GM19193 (cell line): ENCODE measurements around the gene PLA2G2F.

Experiments used
- POLR2A ChIP-seq: IDR thresholded peaks from 4 replicates; pipeline ENCODE4 v1.6.1; 2011; ENCODE audit not compliant: insufficient read depth, insufficient read length; ENCODE audit errors: extremely low read depth

Gene PLA2G2F

GRCh38 chr1:20147846-20148570, 8.9 kb downstream of the PLA2G2F start:
- TF ChIP-seq POLR2A: no peak

GRCh38 chr1:20148571-20149500, 9.7 kb downstream of the PLA2G2F start:
- no peak for TF ChIP-seq POLR2A

GRCh38 chr1:20149601-20150325, 10.6 kb downstream of the PLA2G2F start:
- TF ChIP-seq POLR2A: no peak

- TF ChIP-seq POLR2A: no peak
Observed at GRCh38 chr1:20150326-20150705, 11.2 kb downstream of the PLA2G2F start.

GRCh38 chr1:20150969-20151368, 11.8 kb downstream of the PLA2G2F start:
- no peak for TF ChIP-seq POLR2A

GRCh38 chr1:20151906-20152598, 12.9 kb downstream of the PLA2G2F start:
- TF ChIP-seq POLR2A: no peak

GRCh38 chr1:20152599-20152930, 13.4 kb downstream of the PLA2G2F start:
- TF ChIP-seq POLR2A: no peak

GRCh38 chr1:20153000-20153418, 13.9 kb downstream of the PLA2G2F start:
- TF ChIP-seq POLR2A: no peak

GRCh38 chr1:20154301-20154831, 15.2 kb downstream of the PLA2G2F start:
- no peak for TF ChIP-seq POLR2A

GRCh38 chr1:20158358-20159070, 19.4 kb downstream of the PLA2G2F start:
- TF ChIP-seq POLR2A: no peak

GRCh38 chr1:20160034-20160433, 20.9 kb downstream of the PLA2G2F start:
- TF ChIP-seq POLR2A: no peak

- no peak for TF ChIP-seq POLR2A
Observed at GRCh38 chr1:20164694-20165202, 25.6 kb downstream of the PLA2G2F start.

- TF ChIP-seq POLR2A: no peak
Observed at GRCh38 chr1:20165522-20165951, 26.4 kb downstream of the PLA2G2F start.

GRCh38 chr1:20166051-20166450, 26.9 kb downstream of the PLA2G2F start:
- TF ChIP-seq POLR2A: no peak
